ENCODE results near the gene ZZZ3.
"Not testable (repeated sequence)": the region's sequence is repeated elsewhere in the genome, so short reads cannot be mapped to it uniquely, and the experiment has no call there.

The ZZZ3 gene

GRCh38 chr1:77668924-77669449, 13.5 kb downstream of the ZZZ3 start:
- no peak for DNase-seq

GRCh38 chr1:77664939-77665516, 17.4 kb downstream of the ZZZ3 start:
- DNase-seq, result no peak

- DNase-seq, result no peak
Measured at GRCh38 chr1:77661696-77662095, 20.8 kb downstream of the ZZZ3 start.

GRCh38 chr1:77659879-77660593, 22.4 kb downstream of the ZZZ3 start:
- DNase-seq, result no peak

GRCh38 chr1:77658271-77658670, 24.2 kb downstream of the ZZZ3 start:
- DNase-seq, result no peak

- no peak for DNase-seq
Measured at GRCh38 chr1:77655431-77655974, 27.0 kb downstream of the ZZZ3 start.

- DNase-seq, result no peak
Measured at GRCh38 chr1:77652970-77653516, 29.4 kb downstream of the ZZZ3 start.

- DNase-seq, result no peak
Measured at GRCh38 chr1:77652268-77652667, 30.2 kb downstream of the ZZZ3 start.

GRCh38 chr1:77649127-77649526, 33.3 kb downstream of the ZZZ3 start:
- DNase-seq, result no peak

GRCh38 chr1:77646224-77646623, 36.2 kb downstream of the ZZZ3 start:
- DNase-seq, result not testable (repeated sequence)

- DNase-seq, result no peak
Measured at GRCh38 chr1:77643456-77643855, 39.0 kb downstream of the ZZZ3 start.

GRCh38 chr1:77642941-77643340, 39.5 kb downstream of the ZZZ3 start:
- no peak for DNase-seq

GRCh38 chr1:77642196-77642595, 40.3 kb downstream of the ZZZ3 start:
- DNase-seq, result no peak

GRCh38 chr1:77639557-77640069, 42.8 kb downstream of the ZZZ3 start:
- DNase-seq, result no peak

- no peak for DNase-seq
Measured at GRCh38 chr1:77639056-77639455, 43.4 kb downstream of the ZZZ3 start.

GRCh38 chr1:77636864-77637263, 45.6 kb downstream of the ZZZ3 start:
- DNase-seq, result no peak
